Mucosa of gallbladder (tissue), 1 donor: ENCODE data around the gene UGT1A7. TPM values are rescaled to one million over a fixed set of nuclear protein-coding genes. Genes with fewer than 3 reads are reported as not detected.
"Not testable (repeated sequence)": the region's sequence is repeated elsewhere in the genome, so short reads cannot be mapped to it uniquely, and the experiment has no call there.

Experiments
- DNase-seq: peaks from one replicate; pipeline ENCODE4 v3.0.0-alpha.2; 2020; ENCODE audit warnings: low spot score
- total RNA-seq: library from RNA; stranded (reverse); gene quantifications from one replicate; pipeline ENCODE4 v1.2.1, GENCODE V29; 2021
- donor health status: DM: no; HTN: no; CAD: no.

Gene UGT1A7
- total RNA-seq, 1 donor from 2014 or later: 2.2 TPM

DNA sequence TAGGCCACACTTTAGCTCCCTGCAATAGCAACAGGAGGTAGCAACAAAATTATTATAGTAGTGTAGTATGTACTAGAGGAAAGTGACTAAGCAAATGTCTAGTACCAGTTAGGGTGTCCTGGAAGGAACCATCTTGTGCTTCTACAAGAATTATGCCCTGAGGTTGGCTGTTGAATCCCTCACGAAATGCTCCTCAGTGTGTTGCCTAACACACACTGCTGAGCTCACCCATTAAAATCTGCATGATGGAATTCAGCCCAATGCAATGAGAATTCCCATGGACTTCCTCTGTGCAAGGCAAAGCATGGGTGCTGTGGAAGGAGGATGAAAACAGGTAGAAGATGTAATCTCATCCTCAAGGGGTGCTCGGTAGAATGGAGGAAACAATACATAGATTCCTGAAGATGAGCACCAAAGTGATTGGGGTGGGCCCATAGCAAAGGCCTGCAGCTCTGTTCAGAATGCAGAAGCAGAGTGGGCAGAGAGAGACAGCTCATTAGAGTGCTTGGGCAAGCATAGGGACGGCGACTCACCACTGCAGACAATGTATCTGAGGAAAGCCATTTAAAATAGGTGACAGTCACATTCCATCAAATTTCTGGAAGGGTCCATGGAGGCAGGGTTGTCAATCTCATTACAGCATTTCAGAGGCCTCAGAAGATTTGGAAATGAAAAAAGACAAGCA is 1.2 kb upstream of the UGT1A7 start:
- DNase-seq: no peak

DNA sequence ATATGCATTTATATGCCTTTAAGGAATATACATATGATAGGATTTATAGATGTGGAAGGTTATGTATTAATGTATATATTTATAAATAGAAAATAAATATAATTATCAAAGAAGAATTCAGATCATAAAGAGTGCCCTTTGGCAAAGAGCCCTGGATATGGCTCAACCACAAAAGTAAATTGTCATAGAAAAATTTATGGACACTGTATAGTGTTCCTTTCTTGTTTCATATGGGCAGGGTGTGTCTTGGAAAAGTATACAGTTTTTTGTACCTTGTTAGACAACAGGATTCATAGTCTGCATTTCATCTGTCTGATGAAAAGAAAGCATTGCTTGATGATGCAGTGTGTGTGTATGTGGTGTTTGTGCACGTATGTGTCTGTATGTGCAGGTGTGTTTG is 2.9 kb downstream of the UGT1A7 start:
- DNase-seq: no peak

DNA sequence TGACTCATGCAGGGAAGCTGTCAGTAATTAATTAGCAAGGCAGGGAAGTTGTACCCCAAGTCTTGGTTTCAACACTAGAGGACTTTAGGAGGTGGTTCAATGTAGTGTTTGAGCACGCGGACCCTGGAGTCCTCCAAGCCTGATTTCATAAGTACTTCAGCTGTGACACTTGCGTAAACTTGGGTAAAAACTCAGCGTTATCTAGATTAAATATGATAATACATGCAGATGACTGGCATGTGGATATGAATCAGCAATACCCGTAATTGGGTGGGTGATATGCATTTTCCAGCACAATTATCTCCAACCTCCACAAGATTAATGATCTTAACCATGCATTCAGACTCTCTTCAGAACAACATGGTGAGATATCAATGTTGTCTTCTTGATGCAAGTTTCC is 5.2 kb downstream of the UGT1A7 start:
- no peak for DNase-seq

DNA sequence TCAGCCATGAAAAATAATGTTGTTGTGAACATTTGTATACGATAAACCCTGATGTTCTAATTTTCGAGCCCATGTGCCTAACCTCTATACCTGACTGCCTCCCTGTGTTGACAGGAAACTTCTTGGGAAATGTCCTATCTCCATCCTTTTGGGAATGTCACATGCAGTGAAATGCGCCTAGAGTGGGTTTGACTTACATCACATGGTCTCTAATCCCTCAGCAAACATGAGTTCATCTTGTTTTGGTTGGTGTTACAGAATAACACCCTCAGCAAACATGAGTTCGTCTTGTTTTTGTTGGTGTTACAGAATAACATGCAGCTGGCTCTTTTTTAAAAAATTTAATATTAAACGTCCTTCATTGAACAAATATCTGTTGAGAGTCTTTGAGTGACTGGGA is 6.6 kb downstream of the UGT1A7 start:
- DNase-seq: no peak

DNA sequence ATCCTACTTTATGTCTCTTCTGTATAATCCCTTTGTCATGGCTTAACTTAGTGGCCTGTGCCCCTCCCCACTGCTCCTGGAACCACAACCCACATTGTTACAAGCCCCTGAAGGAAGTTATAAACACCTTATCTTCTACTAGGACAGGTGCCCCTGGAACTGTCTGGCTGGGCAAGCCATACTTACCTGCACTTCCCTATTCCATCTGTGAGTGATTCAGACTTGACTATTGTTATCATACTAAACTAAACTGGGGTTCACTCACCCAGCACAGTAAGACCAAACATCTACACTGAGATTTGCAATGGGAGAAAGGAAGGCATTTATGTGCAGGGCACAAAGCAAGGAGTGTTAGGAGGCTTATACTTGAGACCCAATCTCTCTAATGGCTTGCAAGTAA is 7.3 kb downstream of the UGT1A7 start:
- no peak for DNase-seq

DNA sequence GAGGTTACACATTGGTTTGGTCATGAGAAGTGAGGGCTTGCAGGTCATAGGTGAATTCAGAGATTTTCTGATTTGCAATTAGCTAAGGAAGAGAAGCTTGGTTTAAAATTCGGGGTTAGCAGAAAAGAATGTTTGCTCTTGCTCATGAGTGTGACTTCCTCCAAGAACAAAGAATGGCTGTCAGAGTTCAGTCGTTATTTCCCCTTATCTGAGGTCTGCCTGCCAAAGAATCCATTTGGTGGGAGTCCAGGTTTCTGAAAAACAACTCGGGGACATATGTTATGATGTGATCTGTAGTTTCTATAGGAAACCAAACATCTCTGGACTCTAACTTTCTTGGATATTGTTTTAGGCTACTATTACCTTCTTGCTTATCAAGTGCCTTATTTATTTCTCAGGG is 7.8 kb downstream of the UGT1A7 start:
- DNase-seq: no peak

DNA sequence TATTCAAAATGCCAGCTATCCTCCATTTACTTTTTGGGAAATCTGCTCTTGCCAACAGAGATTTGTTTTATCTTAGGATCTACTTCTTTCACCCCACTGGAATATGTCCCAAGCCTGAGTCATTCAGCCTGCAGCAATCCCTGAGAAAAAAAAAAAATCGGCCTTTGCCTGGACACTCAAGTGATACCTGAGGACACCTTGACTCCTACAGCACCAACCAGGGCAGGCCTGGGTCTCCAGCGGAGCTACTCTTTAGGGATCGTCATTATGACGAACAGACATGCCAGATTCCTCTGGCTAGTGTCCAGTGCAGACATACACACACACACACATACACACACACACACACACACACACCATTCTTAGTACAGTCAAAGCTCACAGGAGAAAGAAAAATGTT is 8.7 kb downstream of the UGT1A7 start:
- peak; percentile 45 for DNase-seq

DNA sequence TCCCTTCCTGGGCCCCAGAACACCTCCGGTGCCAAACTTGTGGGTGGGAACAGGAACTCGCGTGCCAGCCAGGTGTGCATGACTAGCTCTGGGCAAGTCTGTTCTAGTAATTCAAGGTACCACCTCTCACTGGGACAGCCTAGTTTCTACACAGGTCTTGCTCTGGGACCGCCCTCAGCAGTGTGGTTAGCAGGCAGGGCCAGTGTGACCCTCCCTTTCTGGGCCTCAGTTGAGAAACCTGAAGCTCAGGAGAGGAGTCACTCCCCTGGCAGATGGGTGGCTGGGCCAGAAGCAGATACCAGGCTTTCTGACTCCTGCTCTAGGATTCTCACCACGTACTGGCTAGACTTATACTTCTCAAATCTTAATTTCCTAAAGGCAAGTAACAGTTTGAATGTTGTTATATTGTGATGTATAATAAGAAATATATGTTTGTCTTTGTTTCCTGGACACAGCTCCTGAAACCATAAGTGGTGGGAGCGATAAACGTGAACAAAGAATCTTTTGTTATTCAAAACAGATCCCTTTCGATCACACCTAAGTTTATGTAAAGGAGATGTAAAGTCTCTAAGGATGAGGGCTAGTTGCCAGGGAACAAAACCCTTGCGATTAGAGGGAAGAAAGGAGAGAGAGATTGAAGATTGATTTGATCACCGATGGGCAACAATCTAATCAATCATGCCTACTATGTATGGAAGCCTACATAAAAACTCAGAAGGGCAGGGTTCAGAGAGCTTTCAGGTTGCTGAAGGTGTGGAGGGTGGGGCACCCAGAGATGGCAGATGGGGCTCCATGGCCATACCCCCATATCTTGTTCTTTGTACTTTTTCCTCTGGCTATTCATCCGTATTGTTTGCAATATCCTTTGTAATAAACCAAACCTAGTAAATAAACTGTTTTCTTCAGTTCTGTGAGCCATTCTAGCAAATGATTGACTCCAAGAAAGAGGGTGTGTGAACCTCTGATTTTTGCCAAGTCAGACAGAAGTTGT is 10.0 kb downstream of the UGT1A7 start:
- DNase-seq: no peak

DNA sequence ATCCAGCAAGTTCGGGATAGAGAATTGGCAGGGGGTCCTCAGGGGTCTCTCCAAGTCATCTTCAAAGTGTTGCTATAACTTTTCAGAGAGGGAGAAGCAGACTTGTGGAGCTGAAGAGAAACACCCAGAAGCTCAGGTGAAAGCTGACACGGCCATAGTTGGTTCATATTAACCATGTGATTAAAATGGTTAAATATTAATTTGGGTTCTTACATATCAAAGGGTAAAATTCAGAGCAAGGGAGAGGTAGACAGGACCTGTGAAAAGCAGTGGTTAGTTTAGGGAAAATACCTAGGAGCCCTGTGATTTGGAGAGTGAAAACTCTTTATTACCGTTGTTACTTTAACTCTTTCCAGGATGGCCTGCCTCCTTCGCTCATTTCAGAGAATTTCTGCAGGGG is 10.9 kb downstream of the UGT1A7 start, which contains the start of gene UGT1A6:
Gene UGT1A6 (plus strand): TSS at position 243 of the 400 bp plus-strand sequence. CDS start 115 bp downstream, at position 358.
- no peak for DNase-seq

DNA sequence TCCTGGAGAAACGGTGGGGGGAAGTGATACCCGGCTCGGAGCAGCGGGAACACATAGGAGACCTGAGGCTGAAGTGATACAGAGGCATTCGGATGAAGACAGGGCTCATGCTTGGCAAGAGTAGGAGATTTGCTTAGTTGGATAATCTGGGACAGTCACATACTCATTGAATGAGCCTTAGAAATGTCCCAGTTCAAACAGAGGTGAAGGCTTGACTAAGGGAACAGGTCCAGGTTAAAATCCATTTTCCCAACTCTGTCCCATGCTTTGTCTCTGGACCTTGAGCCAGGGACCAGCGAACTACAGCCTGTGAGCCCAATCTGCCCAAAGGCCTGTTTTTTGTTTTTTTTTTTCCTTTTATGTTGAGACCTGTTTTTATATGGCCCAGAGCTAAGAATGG is 12.3 kb downstream of the UGT1A7 start:
- no peak for DNase-seq

DNA sequence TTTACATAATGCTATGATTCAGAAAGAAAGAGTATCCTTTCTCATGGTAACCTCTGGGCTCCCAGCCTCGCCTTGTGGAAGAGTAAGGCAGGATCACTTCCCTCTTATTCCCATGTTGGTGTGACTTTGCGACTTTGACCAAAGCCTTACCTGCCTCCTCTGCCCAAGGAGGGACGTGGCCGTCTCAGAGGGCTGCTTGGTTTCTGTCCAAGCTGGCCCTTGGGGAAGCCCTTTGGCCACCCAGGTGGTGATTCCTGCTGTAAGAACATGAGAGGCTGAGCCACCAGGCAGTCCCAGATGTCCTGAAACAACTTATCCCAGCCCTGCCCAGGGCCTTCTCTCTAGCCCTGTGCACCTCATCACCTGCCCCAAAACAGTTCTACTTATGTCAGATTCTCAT is 17.0 kb downstream of the UGT1A7 start:
- no peak for DNase-seq

DNA sequence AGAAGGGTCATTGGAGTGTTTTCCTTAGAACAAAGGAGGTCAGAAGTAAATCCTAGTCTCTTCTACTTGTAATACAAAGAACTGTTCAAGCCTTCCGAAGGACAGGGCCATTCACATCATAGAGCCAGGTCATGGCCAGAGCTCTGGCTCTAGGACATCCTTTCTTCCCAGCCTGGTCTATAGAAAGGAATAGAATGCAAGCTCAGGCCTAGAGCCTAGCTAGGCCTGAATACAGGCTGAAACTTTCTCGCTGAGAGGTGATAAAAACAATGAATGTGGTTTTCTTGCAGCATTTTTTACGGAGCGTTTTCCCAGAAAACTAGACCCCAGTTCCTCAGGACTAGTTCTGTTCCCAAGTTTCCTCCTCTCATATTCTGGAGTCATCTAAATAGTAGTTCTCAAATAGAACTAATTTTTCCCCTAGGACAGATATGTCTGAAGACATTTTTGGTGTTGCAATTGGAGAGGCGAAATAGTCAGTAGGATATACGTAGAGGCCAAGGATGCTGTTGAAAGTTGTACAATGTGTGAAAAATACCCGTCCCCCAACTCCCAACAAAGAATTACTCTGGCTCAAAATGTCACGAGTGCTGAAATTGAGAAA is 17.8 kb downstream of the UGT1A7 start:
- DNase-seq: no peak

DNA sequence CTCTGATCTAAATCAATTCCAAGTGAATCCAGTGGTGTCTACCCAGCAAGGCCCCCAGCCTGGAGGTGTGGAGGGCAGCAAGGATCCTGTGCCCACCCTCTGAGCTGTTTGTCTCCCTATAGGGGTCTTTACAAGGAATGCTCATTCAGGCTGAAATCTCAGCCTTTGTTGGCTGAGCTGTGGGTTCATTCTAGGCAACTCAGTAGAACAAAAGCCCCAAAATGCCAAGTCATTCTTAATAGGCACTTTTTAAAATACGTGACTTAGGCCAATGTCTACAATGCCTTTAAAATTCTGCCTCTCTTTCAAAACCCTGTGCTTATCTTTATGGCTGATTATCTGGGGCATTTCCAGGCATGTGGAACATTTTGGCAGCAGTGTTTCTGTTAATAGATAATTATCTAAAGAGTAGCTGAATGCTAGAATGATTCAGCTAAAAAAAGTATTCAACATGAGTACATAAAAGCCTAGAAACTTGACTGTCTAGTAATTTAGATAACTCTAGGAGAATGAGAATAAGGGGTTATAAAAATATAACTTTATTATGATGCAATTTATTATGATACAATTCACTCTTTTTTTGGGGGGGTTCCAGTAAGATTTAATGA is 18.4 kb downstream of the UGT1A7 start:
- peak; percentile 64 for DNase-seq

DNA sequence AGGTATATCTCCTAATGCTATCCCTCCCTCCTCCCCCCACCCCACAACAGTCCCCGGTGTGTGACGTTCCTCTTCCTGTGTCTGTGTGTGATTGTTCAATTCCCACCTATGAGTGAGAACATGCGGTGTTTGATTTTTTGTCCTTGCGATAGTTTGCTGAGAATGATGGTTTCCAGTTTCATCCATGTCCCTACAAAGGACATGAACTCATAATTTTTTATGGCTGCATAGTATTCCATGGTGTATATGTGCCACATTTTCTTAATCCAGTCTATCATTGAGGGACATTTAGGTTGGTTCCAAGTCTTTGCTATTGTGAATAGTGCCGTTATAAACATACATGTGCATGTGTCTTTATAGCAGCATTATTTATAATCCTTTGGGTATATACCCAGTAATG is 19.1 kb downstream of the UGT1A7 start:
- not testable (repeated sequence) for DNase-seq

DNA sequence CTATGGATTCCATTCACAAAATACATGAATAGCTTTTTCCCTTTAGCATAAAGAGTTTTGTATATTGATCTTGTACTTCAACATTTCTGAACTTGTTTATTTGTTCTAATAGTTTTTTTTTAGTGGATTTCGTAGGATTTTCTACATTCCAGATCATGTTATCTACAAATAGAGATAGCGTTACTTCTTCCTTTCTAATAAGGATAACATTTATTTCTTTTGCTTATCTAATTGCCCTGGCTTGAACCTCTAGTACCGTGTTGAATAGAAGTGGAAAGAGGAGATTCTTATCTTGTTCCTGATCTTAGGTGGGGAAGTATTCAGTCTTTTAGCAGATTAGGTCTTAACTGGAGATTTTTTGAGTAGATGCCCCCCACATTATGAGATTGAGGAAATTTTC is 20.5 kb downstream of the UGT1A7 start:
- DNase-seq: no peak

DNA sequence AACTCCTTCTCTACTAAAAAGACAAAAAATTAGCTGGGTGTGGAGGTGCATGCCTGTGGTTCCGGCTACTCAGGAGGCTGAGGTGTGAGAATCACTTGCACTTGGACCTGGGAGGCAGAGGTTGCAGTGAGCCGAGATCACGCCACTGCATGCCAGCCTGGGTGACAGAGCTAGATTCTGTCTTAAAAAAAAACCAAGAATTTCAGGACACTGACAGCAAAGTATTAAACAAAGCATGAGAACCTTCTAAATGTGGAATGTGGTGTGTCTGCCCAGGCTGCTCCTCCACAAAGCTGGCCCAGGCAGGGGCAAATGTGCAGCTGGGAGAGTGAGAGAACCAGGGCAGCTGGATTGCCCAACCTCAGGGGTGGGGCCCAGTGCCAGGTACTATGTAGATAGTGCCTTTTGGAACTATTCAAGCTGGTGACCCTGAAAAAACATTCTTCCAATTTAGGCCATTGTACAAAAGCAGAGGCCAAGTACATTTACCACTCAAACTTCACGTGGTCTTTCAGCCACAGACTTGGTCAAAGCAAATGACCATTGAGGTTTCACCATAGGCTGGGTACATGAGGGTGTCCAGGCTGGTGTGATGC is 24.3 kb downstream of the UGT1A7 start:
- peak; percentile 75 for DNase-seq

DNA sequence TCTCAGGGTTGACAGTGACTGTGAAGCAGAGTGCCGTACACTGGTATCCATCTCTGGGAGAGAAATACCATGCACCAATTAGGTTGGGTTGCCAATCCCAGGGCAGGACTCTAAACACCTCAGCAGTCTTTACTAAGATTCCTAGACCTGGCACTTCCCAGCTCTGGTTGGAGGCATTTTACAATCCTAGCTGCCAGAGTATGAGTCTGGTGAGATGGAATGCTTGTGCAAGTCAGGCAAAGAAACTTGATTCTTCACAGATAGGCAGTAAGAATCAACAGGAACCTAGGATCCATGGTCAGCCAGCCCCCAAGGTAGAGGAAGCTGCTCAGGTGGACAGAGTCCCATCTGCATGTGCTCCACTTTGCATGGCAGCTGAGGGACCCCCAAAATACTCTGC is 25.0 kb downstream of the UGT1A7 start:
- DNase-seq: no peak

DNA sequence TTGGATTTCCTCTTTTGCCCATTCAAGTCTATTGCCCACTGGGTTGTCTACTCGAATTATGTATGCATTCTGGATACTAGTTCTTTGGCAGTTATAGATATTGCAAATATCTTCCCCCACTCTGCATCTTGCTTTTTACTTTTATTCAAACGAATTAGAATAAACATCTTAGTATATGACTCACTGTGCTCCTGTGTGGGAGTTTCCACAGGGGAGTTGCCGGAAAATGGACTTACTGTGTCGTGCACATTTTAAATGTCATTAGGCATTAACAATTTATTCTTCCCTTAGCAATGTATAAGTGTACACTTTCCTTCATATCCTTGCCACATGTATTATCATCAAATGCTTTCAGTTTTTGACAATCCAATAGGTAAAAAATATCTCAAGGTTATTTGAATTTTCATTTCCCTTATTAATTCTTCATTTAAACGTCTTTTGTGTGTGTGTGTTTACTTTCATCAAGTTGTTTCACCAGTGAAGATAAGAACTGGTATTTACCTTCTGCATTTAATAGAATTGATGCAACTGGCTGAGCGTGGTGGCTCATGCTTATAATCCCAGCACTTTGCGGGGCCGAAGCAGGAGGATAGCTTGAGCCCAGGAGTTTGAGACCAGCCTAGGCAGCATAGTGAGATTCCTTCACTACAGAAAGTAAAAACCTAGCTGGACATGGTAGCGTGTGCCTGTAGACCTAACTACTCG is 26.4 kb downstream of the UGT1A7 start:
- no peak for DNase-seq

DNA sequence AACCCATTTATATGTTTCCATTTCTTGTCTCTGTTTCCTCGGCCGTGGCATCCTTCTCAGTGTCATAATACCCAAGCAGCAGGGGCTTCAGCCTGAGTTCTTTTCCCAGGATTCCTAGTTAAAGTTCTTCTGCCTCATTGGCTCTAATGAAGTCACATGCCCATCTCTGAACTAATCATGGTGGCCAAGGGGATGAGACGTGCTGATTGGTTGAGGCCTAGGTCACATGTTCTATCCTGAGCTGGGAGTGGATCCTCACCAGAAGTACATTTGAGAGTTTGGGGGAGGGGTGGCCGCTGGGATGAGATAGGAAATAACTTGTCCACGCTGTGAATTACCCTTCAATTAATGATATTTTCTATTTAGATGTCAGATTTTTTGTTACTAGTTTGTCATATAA is 27.2 kb downstream of the UGT1A7 start:
- no peak for DNase-seq

DNA sequence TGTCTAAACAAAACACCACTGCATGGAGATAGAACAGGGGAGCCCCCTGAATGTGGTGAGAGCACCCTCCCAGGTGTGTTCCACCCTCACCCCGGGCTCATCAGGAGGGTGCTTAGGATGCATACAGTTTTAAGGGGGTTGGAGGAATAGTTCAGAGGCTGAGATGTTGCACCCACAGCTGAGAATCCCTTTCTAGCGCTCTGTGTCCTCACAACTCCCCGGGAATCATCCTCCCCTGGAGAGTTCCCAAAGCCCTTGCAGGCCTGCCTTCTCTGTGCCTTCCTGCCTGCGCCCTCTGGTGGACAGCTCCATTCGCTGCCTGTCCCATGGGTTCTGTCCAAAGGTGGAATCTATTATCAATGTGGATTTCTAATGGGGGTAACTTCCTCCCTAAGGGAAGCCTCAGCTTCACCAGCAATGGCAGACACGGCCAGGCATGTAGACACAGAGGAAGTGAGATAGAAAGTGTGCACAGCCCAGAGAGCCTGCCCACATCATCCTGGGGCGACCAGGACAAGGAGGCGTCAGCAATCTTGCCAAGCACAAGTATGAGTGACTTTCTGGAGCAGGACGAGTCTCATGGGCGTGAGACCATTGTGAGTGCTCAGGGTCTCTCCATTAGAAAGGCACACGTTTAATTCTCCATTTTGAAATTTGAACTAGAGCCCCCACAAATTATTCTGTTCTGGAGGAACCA is 29.8 kb downstream of the UGT1A7 start:
- peak; percentile 82 for DNase-seq
